GOT3 (cell line): ENCODE results near the gene ZNF487.
"Not testable (repeated sequence)": the region's sequence is repeated elsewhere in the genome, so short reads cannot be mapped to it uniquely, and the experiment has no call there.

Source experiments
- DNase-seq: peaks from one replicate; lab custom pipeline; 2025; ENCODE audit warnings: mixed read lengths; lab: John Stamatoyannopoulos, UW

The ZNF487 gene

GRCh38 chr10:43437141-43437870 lies 395 bp downstream of the ZNF487 start:
- DNase-seq, result peak; percentile 58

- DNase-seq, result no peak
These were observed 3.7 kb downstream of the ZNF487 start for GRCh38 chr10:43440463-43441134.

- DNase-seq, result no peak
These were observed 7.4 kb downstream of the ZNF487 start for GRCh38 chr10:43444323-43444722.

- no peak for DNase-seq
These were observed 8.1 kb downstream of the ZNF487 start for GRCh38 chr10:43444897-43445466.

GRCh38 chr10:43446219-43447017 lies 9.5 kb downstream of the ZNF487 start:
- DNase-seq, result not testable (repeated sequence)

- no peak for DNase-seq
These were observed 11.8 kb downstream of the ZNF487 start for GRCh38 chr10:43448742-43449141.

GRCh38 chr10:43452356-43452914 lies 15.5 kb downstream of the ZNF487 start:
- no peak for DNase-seq

- DNase-seq, result no peak
These were observed 16.4 kb downstream of the ZNF487 start for GRCh38 chr10:43453266-43453831.

- DNase-seq, result not testable (repeated sequence)
These were observed 17.1 kb downstream of the ZNF487 start for GRCh38 chr10:43454025-43454424.

GRCh38 chr10:43456561-43456960 lies 19.6 kb downstream of the ZNF487 start:
- DNase-seq, result not testable (repeated sequence)

GRCh38 chr10:43458227-43458626 lies 21.3 kb downstream of the ZNF487 start:
- no peak for DNase-seq

- no peak for DNase-seq
These were observed 25.0 kb downstream of the ZNF487 start for GRCh38 chr10:43461950-43462349.

- DNase-seq, result not testable (repeated sequence)
These were observed 28.3 kb downstream of the ZNF487 start for GRCh38 chr10:43465086-43465735.

GRCh38 chr10:43465736-43466120 lies 28.8 kb downstream of the ZNF487 start:
- DNase-seq, result not testable (repeated sequence)

GRCh38 chr10:43471146-43471545 lies 34.2 kb downstream of the ZNF487 start:
- DNase-seq, result no peak

- no peak for DNase-seq
These were observed 35.2 kb downstream of the ZNF487 start for GRCh38 chr10:43471935-43472720.

GRCh38 chr10:43479275-43479674 lies 42.4 kb downstream of the ZNF487 start:
- DNase-seq, result no peak

- DNase-seq, result no peak
These were observed 45.6 kb downstream of the ZNF487 start for GRCh38 chr10:43482319-43483078.

GRCh38 chr10:43491855-43492254 lies 54.9 kb downstream of the ZNF487 start:
- no peak for DNase-seq

- DNase-seq, result no peak
These were observed 66.0 kb downstream of the ZNF487 start for GRCh38 chr10:43502931-43503330.
